CD4-positive, alpha-beta T cell treated with Interferon gamma for 1 hour (primary cell): ENCODE measurements around the gene U2AF2.

Experiments
- DNase-seq: peaks from one replicate; pipeline ENCODE4 v3.0.0-alpha.2; 2020

U2AF2 gene

DNA sequence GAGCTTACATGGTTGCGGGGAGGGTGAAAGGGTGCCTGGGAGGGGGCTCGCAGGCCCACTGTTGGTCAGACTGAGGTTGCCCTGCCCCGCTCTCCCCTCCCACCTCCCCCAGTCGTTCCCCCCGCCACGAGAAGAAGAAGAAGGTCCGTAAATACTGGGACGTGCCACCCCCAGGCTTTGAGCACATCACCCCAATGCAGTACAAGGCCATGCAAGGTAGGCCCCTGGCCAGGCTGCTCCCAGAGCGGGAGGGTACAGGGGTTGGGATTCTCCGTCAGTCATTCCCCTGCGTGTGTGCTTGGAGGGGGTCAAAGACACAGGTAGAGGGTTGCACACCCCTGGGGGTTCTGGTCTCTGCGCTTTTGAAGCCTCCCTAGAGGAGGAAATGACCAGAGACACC is 5.6 kb downstream of the U2AF2 start:
- DNase-seq, result no peak

GRCh38 chr19:55660991-55661390 is 6.2 kb downstream of the U2AF2 start:
- DNase-seq, result no peak

DNA sequence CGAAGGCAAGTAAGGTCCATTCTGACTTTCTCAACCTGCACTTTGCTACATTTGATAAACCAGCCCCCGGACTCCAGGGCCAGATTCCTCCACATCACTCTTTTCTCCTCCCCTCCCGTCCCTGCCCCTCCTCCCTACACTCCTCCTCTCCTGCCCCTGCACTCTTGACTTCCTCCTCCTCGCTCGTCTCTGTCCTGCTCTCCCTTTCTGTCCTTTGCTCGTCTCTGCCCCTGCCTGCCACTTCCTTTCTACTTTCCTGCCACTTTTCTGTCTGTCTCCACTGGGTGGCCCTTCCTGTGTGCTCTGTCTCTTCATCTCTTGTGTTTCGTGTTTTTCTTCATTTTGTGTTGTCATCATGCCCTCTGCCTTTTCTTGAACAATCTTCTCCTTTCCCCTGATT is 7.0 kb downstream of the U2AF2 start:
- no peak for DNase-seq

DNA sequence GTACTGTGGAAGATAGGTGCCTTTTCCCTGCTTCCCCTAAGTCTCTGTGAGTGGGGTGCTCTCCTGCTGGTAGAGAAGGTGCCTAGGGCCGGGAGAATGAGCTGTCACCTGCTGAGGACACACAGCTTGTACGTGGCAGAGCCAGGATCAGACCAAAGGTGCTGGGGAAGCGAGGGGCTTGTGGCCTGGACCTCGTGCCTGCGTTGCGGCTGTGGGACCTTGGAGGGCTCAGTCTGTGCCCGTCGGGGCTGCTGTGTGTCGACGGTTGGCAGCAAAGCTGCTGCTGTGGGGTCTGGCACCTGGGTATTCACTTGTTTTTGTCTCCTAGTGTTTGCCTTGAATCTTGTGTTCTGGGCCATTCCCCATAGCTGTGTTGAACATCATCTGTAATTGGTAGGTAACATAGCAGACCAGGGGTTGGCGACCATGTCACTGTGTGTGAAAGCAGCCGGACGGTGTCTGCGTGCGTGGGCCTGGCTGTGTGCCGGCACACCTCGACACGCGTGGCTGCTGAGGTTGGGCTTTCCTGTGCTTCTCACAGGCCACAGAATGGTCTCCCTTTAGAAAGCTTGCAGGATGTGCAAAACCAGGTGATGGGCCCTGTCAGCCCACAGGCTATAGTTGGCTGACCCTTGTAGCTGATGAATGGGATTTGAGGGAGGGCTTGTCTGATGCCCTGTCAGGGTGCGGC is 9.2 kb downstream of the U2AF2 start:
- DNase-seq, result no peak

DNA sequence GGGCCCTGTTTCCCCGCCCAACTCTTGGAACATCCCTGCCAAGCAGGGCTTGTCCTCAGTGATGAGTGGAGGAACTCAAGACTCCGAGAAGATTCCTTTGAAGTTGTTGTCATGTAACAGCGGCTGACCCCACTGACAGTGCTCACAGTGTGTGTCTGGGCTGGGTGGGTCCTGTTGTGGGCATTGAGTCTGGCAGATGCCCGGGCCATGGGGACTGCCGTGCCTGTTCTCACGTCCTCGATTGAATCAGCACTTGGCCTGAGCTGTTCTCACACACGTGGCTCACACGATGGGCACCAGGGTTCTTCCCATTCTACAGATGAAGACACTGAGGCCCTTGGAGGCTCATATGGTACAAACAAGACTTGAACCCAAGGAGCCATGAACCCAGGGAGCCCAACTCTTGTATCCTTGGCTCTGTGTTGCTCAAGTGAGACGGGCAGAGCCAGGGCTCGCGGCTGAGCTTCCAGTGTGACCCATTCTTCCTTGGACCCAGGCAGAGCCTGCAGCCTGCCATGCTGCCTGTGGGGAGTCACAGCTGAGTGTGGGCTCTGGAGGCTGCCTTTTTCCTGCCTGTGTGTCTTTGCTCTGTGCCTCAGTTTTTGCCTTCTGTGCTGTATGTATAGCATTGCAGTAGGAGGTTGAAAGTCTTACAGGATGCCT is 11.6 kb downstream of the U2AF2 start:
- DNase-seq, result no peak

- DNase-seq, result no peak
Observed at GRCh38 chr19:55667006-55667381, 12.2 kb downstream of the U2AF2 start.

GRCh38 chr19:55667511-55667910 is 12.7 kb downstream of the U2AF2 start:
- no peak for DNase-seq

DNA sequence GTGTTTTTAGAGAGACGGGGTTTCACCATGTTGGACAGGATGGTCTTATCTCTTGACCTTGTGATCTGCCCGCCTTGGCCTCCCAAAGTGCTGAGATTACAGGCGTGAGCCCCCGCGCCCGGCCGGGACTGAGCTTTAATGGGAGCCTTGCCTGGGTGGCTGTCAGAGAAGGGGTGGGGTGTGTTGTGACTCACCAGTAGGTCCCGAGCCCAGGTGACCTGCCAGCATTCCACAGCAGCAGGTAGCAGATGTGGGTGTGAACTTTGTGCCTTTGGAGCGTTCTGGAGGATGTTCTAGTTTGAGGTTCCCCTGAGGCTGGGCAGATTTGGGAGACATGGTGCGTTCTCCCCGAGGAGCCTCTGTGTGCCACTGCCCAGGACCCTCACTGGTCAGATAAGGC is 13.1 kb downstream of the U2AF2 start:
- DNase-seq, result no peak

GRCh38 chr19:55668603-55669348 is 13.9 kb downstream of the U2AF2 start:
- no peak for DNase-seq

- no peak for DNase-seq
Observed at GRCh38 chr19:55669418-55670279, 14.8 kb downstream of the U2AF2 start.

GRCh38 chr19:55670280-55671053 is 15.6 kb downstream of the U2AF2 start:
- DNase-seq, result no peak

DNA sequence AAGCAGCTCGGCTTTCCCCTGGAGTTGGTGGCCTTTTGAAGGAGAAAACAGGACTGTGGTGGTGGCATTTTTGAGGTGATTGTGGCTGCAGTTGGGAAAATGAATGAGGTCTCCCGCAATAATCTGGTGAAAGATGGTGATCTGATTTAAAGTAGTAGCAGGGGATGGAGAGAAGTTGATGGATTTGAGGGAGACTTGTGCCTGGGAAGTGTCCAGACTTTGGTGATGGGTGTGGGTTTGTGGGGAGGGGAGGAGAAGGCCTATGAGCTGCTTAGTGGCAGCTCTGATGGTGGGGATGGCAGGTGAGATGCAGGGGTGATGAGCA is 16.2 kb downstream of the U2AF2 start:
- no peak for DNase-seq

DNA sequence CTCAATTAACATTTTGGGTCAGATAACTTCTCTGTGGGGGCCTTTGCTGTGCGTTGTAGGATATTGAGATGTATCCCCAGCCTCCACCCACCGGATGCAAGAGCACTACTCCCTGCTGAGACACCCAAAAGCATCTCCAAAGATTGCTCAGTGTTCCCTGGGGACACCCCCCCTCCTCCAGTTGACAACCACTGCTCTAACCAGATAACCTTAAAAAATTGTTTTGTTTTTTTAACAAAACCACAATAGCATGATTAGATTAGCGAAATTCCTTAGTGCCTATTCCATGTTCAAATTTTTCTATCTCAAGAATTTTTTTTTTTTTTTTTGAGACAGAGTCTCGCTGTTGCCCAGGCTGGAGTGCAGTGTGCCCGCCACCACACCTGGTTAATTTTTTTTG is 17.6 kb downstream of the U2AF2 start:
- DNase-seq, result no peak

DNA sequence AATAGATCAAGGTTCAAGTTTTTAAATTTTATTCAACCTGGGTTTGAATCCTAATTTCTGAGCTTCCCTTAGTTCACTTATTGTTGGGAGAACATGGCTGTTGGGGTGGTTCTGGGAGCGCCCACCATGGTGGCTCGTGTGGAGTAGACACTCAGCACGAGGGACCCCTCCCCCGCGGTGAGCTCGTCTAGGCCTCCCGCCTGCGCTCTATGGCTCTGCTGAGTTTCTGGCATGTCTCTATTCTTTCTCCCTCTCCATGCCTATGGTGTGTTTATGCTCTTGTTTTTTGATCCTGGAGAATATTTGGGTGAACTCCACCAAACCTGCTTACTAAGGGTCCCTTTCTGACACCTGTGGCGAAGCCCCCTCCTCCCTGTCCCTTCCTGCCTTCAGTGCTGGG is 18.6 kb downstream of the U2AF2 start:
- no peak for DNase-seq

- DNase-seq, result no peak
Observed at GRCh38 chr19:55673889-55674288, 19.1 kb downstream of the U2AF2 start.

- no peak for DNase-seq
Observed at GRCh38 chr19:55674459-55674840, 19.6 kb downstream of the U2AF2 start.

GRCh38 chr19:55674841-55675660 is 20.2 kb downstream of the U2AF2 start, which contains the start of gene EPN1:
Gene EPN1, plus strand, starts transcription at chr19:55675226. Its CDS starts 3,402 bp downstream, at chr19:55678628.
- DNase-seq, result peak; percentile 98

- no peak for DNase-seq
Observed at GRCh38 chr19:55675661-55676354, 21.0 kb downstream of the U2AF2 start.

GRCh38 chr19:55676383-55676782 is 21.5 kb downstream of the U2AF2 start:
- no peak for DNase-seq

GRCh38 chr19:55676889-55677505 is 22.2 kb downstream of the U2AF2 start:
- no peak for DNase-seq
